Trophoblast cell (in vitro differentiated cells and primary cell): Measurements from ENCODE around the gene FBXL2.

Experiments
- DNase-seq, 2 donors: peaks; one replicate each; pipeline ENCODE4 v3.0.0-alpha.2; 2016
- H2AFZ ChIP-seq: 2 replicates; pipeline ENCODE4 v1.6.1; 2013; ENCODE audit warnings: low read length, moderate library complexity, mild to moderate bottlenecking; ENCODE audit not compliant: insufficient read depth, poor library complexity
- H2AK5ac ChIP-seq: 2 replicates; pipeline ENCODE4 v1.6.1; 2013; ENCODE audit warnings: mild to moderate bottlenecking, low read length
- H2BK120ac ChIP-seq: 2 replicates; pipeline ENCODE4 v1.6.1; 2013; ENCODE audit warnings: low read length, mild to moderate bottlenecking, moderate library complexity; ENCODE audit not compliant: insufficient read depth, poor library complexity
- H2BK12ac ChIP-seq: 2 replicates; pipeline ENCODE4 v1.6.1; 2013; ENCODE audit warnings: mild to moderate bottlenecking, low read length, moderate library complexity
- H2BK5ac ChIP-seq: 2 replicates; pipeline ENCODE4 v1.6.1; 2013; ENCODE audit warnings: low read length, low read depth, moderate library complexity, mild to moderate bottlenecking; ENCODE audit not compliant: poor library complexity
- H3K14ac ChIP-seq: 2 replicates; pipeline ENCODE4 v1.6.1; 2013; ENCODE audit warnings: mild to moderate bottlenecking, low read length
- H3K18ac ChIP-seq: 2 replicates; pipeline ENCODE4 v1.6.1; 2013; ENCODE audit warnings: mild to moderate bottlenecking, low read length
- H3K23ac ChIP-seq: 2 replicates; pipeline ENCODE4 v1.6.1; 2013; ENCODE audit warnings: low read length
- H3K27ac ChIP-seq: 2 replicates; pipeline ENCODE4 v1.5.1; 2013; ENCODE audit warnings: low read depth, mild to moderate bottlenecking, inconsistent platforms, low read length, moderate library complexity
- H3K27me3 ChIP-seq: 2 replicates; pipeline ENCODE4 v1.6.1; 2013; ENCODE audit warnings: inconsistent platforms, mild to moderate bottlenecking, low read length, moderate library complexity; ENCODE audit not compliant: insufficient read depth
- H3K36me3 ChIP-seq, 2 experiments: 1 replicate in 1 of 2; 2 replicates in 1 of 2; pipeline ENCODE4 v1.6.1; 2013; ENCODE audit warnings: low read length in 2 of 2, mild to moderate bottlenecking in 2 of 2, moderate library complexity in 1 of 2; ENCODE audit not compliant: insufficient read depth in 2 of 2, control insufficient read depth in 1 of 2
- H3K4ac ChIP-seq: 2 replicates; pipeline ENCODE4 v1.6.1; 2013; ENCODE audit warnings: low read depth, mild to moderate bottlenecking, low read length, moderate library complexity
- H3K4me1 ChIP-seq, 2 experiments: 1 replicate in 1 of 2; 2 replicates in 1 of 2; pipeline ENCODE4 v1.6.1; 2013; ENCODE audit warnings: low read length in 2 of 2, mild to moderate bottlenecking in 2 of 2, moderate library complexity in 1 of 2; ENCODE audit not compliant: insufficient read depth in 2 of 2, control insufficient read depth in 1 of 2
- H3K4me2 ChIP-seq: 2 replicates; pipeline ENCODE4 v1.6.1; 2013; ENCODE audit warnings: inconsistent platforms, mild to moderate bottlenecking, low read length, moderate library complexity
- H3K4me3 ChIP-seq: 2 replicates; pipeline ENCODE4 v1.5.1; 2013; ENCODE audit warnings: mild to moderate bottlenecking, low read depth, low read length, inconsistent platforms
- H3K79me1 ChIP-seq: one replicate; pipeline ENCODE4 v1.6.1; 2013; ENCODE audit warnings: low read length
- H3K79me2 ChIP-seq: 2 replicates; pipeline ENCODE4 v1.6.1; 2013; ENCODE audit warnings: low read length, mild to moderate bottlenecking; ENCODE audit not compliant: control insufficient read depth, insufficient read depth, poor library complexity
- H3K9ac ChIP-seq: 2 replicates; pipeline ENCODE4 v1.6.1; 2013; ENCODE audit warnings: mild to moderate bottlenecking, low read length
- H3K9me3 ChIP-seq: 2 replicates; pipeline ENCODE4 v1.6.1; 2013; ENCODE audit warnings: low read depth, mild to moderate bottlenecking, control low read depth, inconsistent platforms, low read length; ENCODE audit not compliant: insufficient read depth
- H4K12ac ChIP-seq: 2 replicates; pipeline ENCODE4 v1.6.1; 2013; ENCODE audit warnings: low read depth, mild to moderate bottlenecking, low read length, moderate library complexity
- H4K8ac ChIP-seq: 2 replicates; pipeline ENCODE4 v1.6.1; 2013; ENCODE audit warnings: low read depth, mild to moderate bottlenecking, low read length, moderate library complexity
- H4K91ac ChIP-seq: one replicate; pipeline ENCODE4 v1.6.1; 2013; ENCODE audit warnings: low read depth, mild to moderate bottlenecking, low read length, moderate library complexity
- WGBS: extraction: QIAGEN DNeasy Blood & Tissue Kit; methylation state at CpG from one replicate; pipeline ENCODE4 v1.1.7; 2013; ENCODE audit warnings: missing lambda C conversion rate; ENCODE audit not compliant: insufficient read length, insufficient coverage; ENCODE audit errors: extremely low coverage; 5-methylcytosine and 5-hydroxymethylcytosine counted together

The FBXL2 gene

GRCh38 chr3:33419948-33420347, 142.7 kb downstream of the FBXL2 start:
- Histone ChIP-seq H3K27me3 (no peaks in the 10 kb centered on the region), H3K23ac (no peak overlapping the region), H4K8ac (no peak overlapping the region), H4K91ac (no peak overlapping the region), H3K4me2 (no peak overlapping the region), H3K4me1 (no peaks in the 10 kb centered on the region), H3K9me3 (no peaks in the 10 kb centered on the region), H2BK12ac (no peak overlapping the region), H2BK120ac (no peak overlapping the region), H3K14ac (no peak overlapping the region), H3K79me2 (no peaks in the 10 kb centered on the region), H2AK5ac (no peak overlapping the region), H3K9ac (no peak overlapping the region), H3K18ac (no peak overlapping the region), H3K4me3 (no peak overlapping the region), H3K4ac (no peak overlapping the region), H4K12ac (no peak overlapping the region), H3K27ac (no peak overlapping the region), H3K36me3 (peaks cover 12 to 14% of the 10 kb centered on the region in 2 experiments), H3K79me1 (no peaks in the 10 kb centered on the region), H2BK5ac (no peak overlapping the region), H2AFZ (no peak overlapping the region)
- WGBS: no CpG with 5 or more reads among the region's 1 CpG
- no peak for DNase-seq

GRCh38 chr3:33420966-33421365, 143.7 kb downstream of the FBXL2 start:
- no peaks in the 10 kb centered on the region for H3K79me2 ChIP-seq
- H3K27me3 ChIP-seq: no peaks in the 10 kb centered on the region
- H3K18ac ChIP-seq: no peak overlapping the region
- no CpG with 5 or more reads among the region's 2 CpGs for WGBS
- no peak overlapping the region for H4K91ac ChIP-seq
- H2AFZ ChIP-seq: no peak overlapping the region
- no peaks in the 10 kb centered on the region for H3K9me3 ChIP-seq
- H2AK5ac ChIP-seq: no peak overlapping the region
- no peak overlapping the region for H3K4ac ChIP-seq
- no peak overlapping the region for H3K27ac ChIP-seq
- no peak overlapping the region for H2BK5ac ChIP-seq
- no peak overlapping the region for H2BK12ac ChIP-seq
- no peak overlapping the region for H3K4me3 ChIP-seq
- DNase-seq: no peak
- H3K4me2 ChIP-seq: no peak overlapping the region
- H4K12ac ChIP-seq: no peak overlapping the region
- no peak overlapping the region for H3K23ac ChIP-seq
- peaks cover 12 to 13% of the 10 kb centered on the region in 2 experiments for H3K36me3 ChIP-seq
- H3K14ac ChIP-seq: no peak overlapping the region
- H2BK120ac ChIP-seq: no peak overlapping the region
- no peak overlapping the region for H3K9ac ChIP-seq
- no peak overlapping the region for H4K8ac ChIP-seq
- no peaks in the 10 kb centered on the region for H3K79me1 ChIP-seq
- no peaks in the 10 kb centered on the region for H3K4me1 ChIP-seq

DNA sequence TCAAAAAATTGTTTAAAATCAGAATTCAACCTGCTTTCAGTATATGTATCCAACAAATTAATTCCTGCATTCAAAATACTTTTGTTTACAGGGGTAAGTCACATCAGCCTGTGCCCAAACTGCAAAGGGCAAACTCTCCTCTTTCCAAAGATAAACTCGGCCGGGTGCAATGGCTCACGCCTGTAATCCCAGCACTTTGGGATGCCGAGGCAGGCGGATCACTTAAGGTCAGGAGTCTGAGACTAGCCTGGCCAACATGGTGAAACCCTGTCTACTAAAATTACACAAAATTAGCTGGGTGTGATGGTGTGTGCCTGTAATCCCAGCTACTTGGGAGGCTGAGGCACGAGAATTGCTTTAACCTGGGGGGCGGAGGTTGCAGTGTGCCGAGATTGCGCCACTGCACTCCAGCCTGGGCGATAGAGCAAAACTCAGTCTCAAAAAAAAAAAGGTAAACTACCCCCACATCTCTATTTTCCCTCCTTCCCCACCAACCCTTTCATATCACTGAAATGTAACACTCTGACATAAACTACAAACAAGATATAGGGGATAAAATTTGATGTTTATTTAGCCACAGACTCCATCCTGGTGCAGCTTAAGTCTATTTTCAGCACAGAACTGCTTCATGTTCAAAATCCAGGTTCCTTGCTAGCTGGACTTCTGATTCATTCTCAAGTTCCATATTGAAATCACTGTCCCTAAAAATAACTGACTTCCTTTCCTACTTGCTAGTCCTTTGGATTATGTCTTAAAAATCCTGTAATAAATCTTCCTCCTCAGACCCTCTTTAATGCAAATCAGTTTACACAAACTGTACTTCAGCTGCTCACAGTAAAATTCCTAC, 147.6 kb downstream of the FBXL2 start:
- peaks cover 10 to 11% of the 10 kb centered on the region in 2 experiments for H3K36me3 ChIP-seq
- no CpG with 5 or more reads among the region's 10 CpGs for WGBS
- no peak overlapping the region for H4K8ac ChIP-seq
- peaks cover 3% of the 10 kb centered on the region in 2 experiments for H3K4me1 ChIP-seq
- H4K12ac ChIP-seq: no peak overlapping the region
- H4K91ac ChIP-seq: no peak overlapping the region
- no peak overlapping the region for H3K27ac ChIP-seq
- no peak overlapping the region for H3K18ac ChIP-seq
- H2BK120ac ChIP-seq: no peak overlapping the region
- H3K27me3 ChIP-seq: no peaks in the 10 kb centered on the region
- no peak overlapping the region for H3K23ac ChIP-seq
- no peaks in the 10 kb centered on the region for H3K9me3 ChIP-seq
- peaks cover 5% of the 10 kb centered on the region for H3K79me2 ChIP-seq
- H2AFZ ChIP-seq: no peak overlapping the region
- no peak overlapping the region for H2AK5ac ChIP-seq
- no peak overlapping the region for H3K9ac ChIP-seq
- H3K79me1 ChIP-seq: no peaks in the 10 kb centered on the region
- no peak overlapping the region for H2BK12ac ChIP-seq
- no peak overlapping the region for H3K14ac ChIP-seq
- H3K4ac ChIP-seq: peak overlapping the region; percentile 89
- DNase-seq: no peak
- H3K4me2 ChIP-seq: no peak overlapping the region
- no peak overlapping the region for H2BK5ac ChIP-seq
- no peak overlapping the region for H3K4me3 ChIP-seq

DNA sequence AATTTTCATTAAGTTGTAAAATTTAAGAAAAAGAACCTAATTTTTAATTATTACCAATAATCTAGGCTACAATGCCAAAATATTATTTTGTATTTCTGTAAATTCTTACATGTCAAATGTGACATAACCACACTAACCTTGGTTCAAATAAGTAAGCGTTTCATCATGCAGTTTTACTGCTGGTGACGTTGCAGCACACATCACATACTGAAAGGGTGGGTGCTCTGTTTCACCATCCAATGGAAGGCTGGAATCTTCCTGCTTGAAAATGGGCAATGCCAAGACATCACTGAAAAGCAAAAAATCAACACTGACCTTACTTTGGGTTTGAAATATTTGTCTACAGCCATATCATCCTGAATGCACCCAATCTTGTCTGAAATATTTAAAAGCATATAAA, 148.2 kb downstream of the FBXL2 start:
- H2AFZ ChIP-seq: no peak overlapping the region
- no peak overlapping the region for H3K4me2 ChIP-seq
- DNase-seq: no peak
- H3K14ac ChIP-seq: no peak overlapping the region
- H3K27ac ChIP-seq: no peak overlapping the region
- peaks cover 9 to 11% of the 10 kb centered on the region in 2 experiments for H3K36me3 ChIP-seq
- H2AK5ac ChIP-seq: no peak overlapping the region
- no peaks in the 10 kb centered on the region for H3K27me3 ChIP-seq
- WGBS: no CpG with 5 or more reads among the region's 2 CpGs
- peaks cover 5% of the 10 kb centered on the region for H3K79me2 ChIP-seq
- H3K18ac ChIP-seq: no peak overlapping the region
- H3K9me3 ChIP-seq: no peaks in the 10 kb centered on the region
- no peak overlapping the region for H2BK5ac ChIP-seq
- no peaks in the 10 kb centered on the region for H3K79me1 ChIP-seq
- no peak overlapping the region for H4K12ac ChIP-seq
- no peak overlapping the region for H4K8ac ChIP-seq
- H3K4ac ChIP-seq: no peak overlapping the region
- H2BK12ac ChIP-seq: no peak overlapping the region
- H2BK120ac ChIP-seq: no peak overlapping the region
- H3K4me1 ChIP-seq: peaks cover 3% of the 10 kb centered on the region in 2 experiments
- no peak overlapping the region for H4K91ac ChIP-seq
- no peak overlapping the region for H3K4me3 ChIP-seq
- no peak overlapping the region for H3K9ac ChIP-seq
- H3K23ac ChIP-seq: no peak overlapping the region
